ENCODE measurements around the gene ASH1L. TPM values are rescaled to one million over a fixed set of nuclear protein-coding genes. Genes with fewer than 3 reads are reported as not detected.

ASH1L gene
- total and polyA plus RNA-seq, 9 of the 15 experiments (the other 6 are each of a cell fraction or from before 2014, with no cell fraction given): 2.0 to 23.3 (median 14.6) TPM

GRCh38 chr1:155410931-155411330 is 151.7 kb downstream of the ASH1L start:
- BruUV-seq (replicated peaks): no TSS peak
- Histone ChIP-seq H3K9me1 (ENCODE audit: control insufficient read depth, insufficient read depth, low read length) (no peaks in the 10 kb centered on the region), H3K27ac (ENCODE audit: extremely low read depth, low read depth, low read length) (no peak overlapping the region), H3K9ac (ENCODE audit: insufficient read depth in 1 of 2, low read depth in 2 of 2, low read length in 2 of 2) (no peak overlapping the region), H4K20me1 (replicated peaks; ENCODE audit: control insufficient read depth, insufficient read depth, low read length) (no peaks in the 10 kb centered on the region), H3K27me3 (ENCODE audit: control insufficient read depth in 2 of 2, insufficient read depth in 2 of 2, low read length in 2 of 2) (no peaks in the 10 kb centered on the region), H3K4me2 (ENCODE audit: insufficient read depth, low read length) (no peak overlapping the region), H3K4me1 (replicated peaks in 1 of 2; ENCODE audit: control insufficient read depth in 2 of 2, insufficient read depth in 2 of 2, low read length in 2 of 2) (no peaks in the 10 kb centered on the region), H3K9me3 (replicated peaks; ENCODE audit: control insufficient read depth, insufficient read depth, low read depth, low read length) (no peaks in the 10 kb centered on the region), H2AFZ (ENCODE audit: low read depth, low read length) (no peak overlapping the region), H3K4me3 (no peak overlapping the region), H3K79me2 (ENCODE audit: control insufficient read depth, insufficient read depth, low read length) (no peaks in the 10 kb centered on the region), H3K36me3 (ENCODE audit: control insufficient read depth, insufficient read depth, low read length) (peaks cover 42% of the 10 kb centered on the region)
- ATAC-seq (no peak), DNase-seq (ENCODE audit: extremely low read depth in 1 of 4, low spot score in 3 of 4) (no peak), FAIRE-seq (no peak)
- no peak for TF ChIP-seq CUX1 (CRISPR knock-in tag; IDR thresholded peaks at IDR 0.05)
- no peak for TF ChIP-seq MEIS2 (IDR thresholded peaks at IDR 0.05; ENCODE audit: partially characterized antibody)
- no peak for TF ChIP-seq MED1 (CRISPR knock-in tag; IDR thresholded peaks at IDR 0.05; ENCODE audit: borderline replicate concordance)
- no peak for TF ChIP-seq ZNF175 (CRISPR knock-in tag; IDR thresholded peaks at IDR 0.05; ENCODE audit: low read depth)
- no peak for TF ChIP-seq HOXB6 (CRISPR knock-in tag; IDR thresholded peaks at IDR 0.05; ENCODE audit: borderline replicate concordance)
- TF ChIP-seq, protein P1, sequence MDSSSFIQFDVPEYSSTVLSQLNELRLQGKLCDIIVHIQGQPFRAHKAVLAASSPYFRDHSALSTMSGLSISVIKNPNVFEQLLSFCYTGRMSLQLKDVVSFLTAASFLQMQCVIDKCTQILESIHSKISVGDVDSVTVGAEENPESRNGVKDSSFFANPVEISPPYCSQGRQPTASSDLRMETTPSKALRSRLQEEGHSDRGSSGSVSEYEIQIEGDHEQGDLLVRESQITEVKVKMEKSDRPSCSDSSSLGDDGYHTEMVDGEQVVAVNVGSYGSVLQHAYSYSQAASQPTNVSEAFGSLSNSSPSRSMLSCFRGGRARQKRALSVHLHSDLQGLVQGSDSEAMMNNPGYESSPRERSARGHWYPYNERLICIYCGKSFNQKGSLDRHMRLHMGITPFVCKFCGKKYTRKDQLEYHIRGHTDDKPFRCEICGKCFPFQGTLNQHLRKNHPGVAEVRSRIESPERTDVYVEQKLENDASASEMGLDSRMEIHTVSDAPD (CRISPR knock-in tag; IDR thresholded peaks at IDR 0.05): no peak
- no peak for TF ChIP-seq PHTF2 (CRISPR knock-in tag; IDR thresholded peaks at IDR 0.05)
- TF ChIP-seq BRD4 (IDR thresholded peaks at IDR 0.05): no peak
- TF ChIP-seq NR1H2 (CRISPR knock-in tag; IDR thresholded peaks at IDR 0.05): no peak
- no peak for TF ChIP-seq ELK3 (CRISPR knock-in tag; IDR thresholded peaks at IDR 0.05)
- TF ChIP-seq RBM14 (IDR thresholded peaks at IDR 0.05; ENCODE audit: borderline replicate concordance, insufficient read depth, low read depth, low read length): no peak
- TF ChIP-seq SETDB1 (IDR thresholded peaks at IDR 0.05; ENCODE audit: low read length): no peak
- TF ChIP-seq NCOR1 (IDR thresholded peaks at IDR 0.05): no peak
- no peak for TF ChIP-seq ESRRA (IDR thresholded peaks at IDR 0.05; ENCODE audit: borderline replicate concordance, low read depth)
- TF ChIP-seq NR4A1 (CRISPR knock-in tag; IDR thresholded peaks at IDR 0.05): no peak
- no peak for TF ChIP-seq NR4A1 (tag; IDR thresholded peaks at IDR 0.05)
- in situ Hi-C loops (cut with MboI) (no loop called here), intact Hi-C loops (cut with micrococcal nuclease) (no loop called here)
- 100% methylated on average over 1 of the region's 1 CpG for WGBS (ENCODE audit: insufficient coverage, low coverage, missing lambda C conversion rate)
- ChIA-PET POLR2A (interaction anchor here (0.6 kb wide), 1 partner anchor 8 kb away, joined by 3 read pairs; no protein-coding TSS in a partner anchor), CTCF (ENCODE audit: low intra/inter-chr PET ratio) (no interaction called here)
